SK-N-SH treated with all-trans-retinoic acid at 6 μM for 48 hours (cell line): ENCODE measurements around the gene SPCS2.

Experiments
- ATAC-seq: fragments of 200-7000 bp; cut with Tn5 transposase; 3 replicates; pipeline ENCODE4 v1.9.1; 2020; ENCODE audit warnings: mild to moderate bottlenecking, moderate library complexity
- ARNTL ChIP-seq: fragments of 450-650 bp; formaldehyde crosslinking; IDR thresholded peaks from 2 replicates; pipeline ENCODE4 v1.5.0; 2020; ENCODE audit warnings: low read depth, mild to moderate bottlenecking, moderate library complexity, borderline replicate concordance
- BACH2 ChIP-seq: fragments of 250-450 bp; sonication (Bioruptor Pico); IDR thresholded peaks from 2 replicates; pipeline ENCODE4 v1.9.0; 2021; ENCODE audit warnings: mild to moderate bottlenecking, borderline replicate concordance
- CSDC2 ChIP-seq: fragments of 250-450 bp; sonication (Bioruptor Pico); IDR thresholded peaks from 2 replicates; pipeline ENCODE4 v1.5.0; 2020; ENCODE audit warnings: mild to moderate bottlenecking, moderate library complexity
- ESRRG ChIP-seq: fragments of 250-450 bp; sonication (Bioruptor Pico); IDR thresholded peaks from 2 replicates; pipeline ENCODE4 v1.6.1; 2021; ENCODE audit warnings: mild to moderate bottlenecking
- GLIS3 ChIP-seq: fragments of 250-450 bp; sonication (Bioruptor Pico); IDR thresholded peaks from 2 replicates; pipeline ENCODE4 v1.5.0; 2020; ENCODE audit warnings: mild to moderate bottlenecking, moderate library complexity
- ISL1 ChIP-seq: fragments of 250-450 bp; sonication (Bioruptor Pico); IDR thresholded peaks from 2 replicates; pipeline ENCODE4 v2.1.2; 2022; ENCODE audit warnings: mild to moderate bottlenecking, moderate library complexity
- OSR1 ChIP-seq: fragments of 250-450 bp; sonication (Bioruptor Pico); IDR thresholded peaks from 2 replicates; pipeline ENCODE4 v1.8.0; 2022; ENCODE audit warnings: moderate library complexity, mild to moderate bottlenecking, inconsistent platforms
- PPARA ChIP-seq: fragments of 250-450 bp; sonication (Bioruptor Pico); IDR thresholded peaks from 2 replicates; pipeline ENCODE4 v1.5.0; 2020; ENCODE audit warnings: mild to moderate bottlenecking, borderline replicate concordance
- RARB ChIP-seq: fragments of 250-450 bp; sonication (Bioruptor Pico); IDR thresholded peaks from 2 replicates; pipeline ENCODE4 v1.8.0; 2021; ENCODE audit warnings: mild to moderate bottlenecking, moderate library complexity
- SNAI2 ChIP-seq: fragments of 250-450 bp; sonication (Bioruptor Pico); IDR thresholded peaks from 2 replicates; pipeline ENCODE4 v1.5.0; 2020; ENCODE audit warnings: mild to moderate bottlenecking, moderate library complexity
- TCF4 ChIP-seq: fragments of 250-450 bp; sonication (Bioruptor Pico); IDR thresholded peaks from 2 replicates; pipeline ENCODE4 v1.8.0; 2021; ENCODE audit warnings: mild to moderate bottlenecking, moderate library complexity, borderline replicate concordance
- TOX ChIP-seq: fragments of 250-450 bp; sonication (Bioruptor Pico); IDR thresholded peaks from 2 replicates; pipeline ENCODE4 v1.8.0; 2021; ENCODE audit warnings: mild to moderate bottlenecking, moderate library complexity, borderline replicate concordance
- ZFP3 ChIP-seq: fragments of 250-450 bp; sonication (Bioruptor Pico); IDR thresholded peaks from 2 replicates; pipeline ENCODE4 v1.5.0; 2020; ENCODE audit warnings: mild to moderate bottlenecking, moderate library complexity
- ZNF565 ChIP-seq: fragments of 450-650 bp; formaldehyde crosslinking; conservative IDR thresholded peaks from 2 replicates; pipeline ENCODE4 v1.5.0; 2020; ENCODE audit warnings: low read depth, mild to moderate bottlenecking, moderate library complexity
- ZNF70 ChIP-seq: fragments of 450-650 bp; formaldehyde crosslinking; IDR thresholded peaks from 2 replicates; pipeline ENCODE4 v1.5.0; 2020; ENCODE audit warnings: mild to moderate bottlenecking, moderate library complexity
- ZNF8 ChIP-seq: fragments of 450-650 bp; formaldehyde crosslinking; IDR thresholded peaks from 2 replicates; pipeline ENCODE4 v1.5.0; 2020; ENCODE audit warnings: mild to moderate bottlenecking, moderate library complexity
- TF ChIP-seq, protein P1 (sequence below): fragments of 250-450 bp; sonication (Bioruptor Pico); IDR thresholded peaks from 2 replicates; pipeline ENCODE4 v1.8.0; 2021; ENCODE audit warnings: low read depth, mild to moderate bottlenecking, moderate library complexity, borderline replicate concordance
- TF ChIP-seq, protein P2 (sequence below): fragments of 250-450 bp; sonication (Bioruptor Pico); IDR thresholded peaks from 2 replicates; pipeline ENCODE4 v1.5.1; 2021; ENCODE audit warnings: mild to moderate bottlenecking, moderate library complexity
- TF ChIP-seq, protein P3 (sequence below): fragments of 250-450 bp; sonication (Bioruptor Pico); IDR thresholded peaks from 2 replicates; pipeline ENCODE4 v1.5.0; 2020; ENCODE audit warnings: mild to moderate bottlenecking, moderate library complexity
- TF ChIP-seq, protein P4 (sequence below): fragments of 250-450 bp; sonication (Bioruptor Pico); IDR thresholded peaks from 2 replicates; pipeline ENCODE4 v1.5.1; 2020; ENCODE audit warnings: low read depth, mild to moderate bottlenecking, moderate library complexity

Gene SPCS2

DNA sequence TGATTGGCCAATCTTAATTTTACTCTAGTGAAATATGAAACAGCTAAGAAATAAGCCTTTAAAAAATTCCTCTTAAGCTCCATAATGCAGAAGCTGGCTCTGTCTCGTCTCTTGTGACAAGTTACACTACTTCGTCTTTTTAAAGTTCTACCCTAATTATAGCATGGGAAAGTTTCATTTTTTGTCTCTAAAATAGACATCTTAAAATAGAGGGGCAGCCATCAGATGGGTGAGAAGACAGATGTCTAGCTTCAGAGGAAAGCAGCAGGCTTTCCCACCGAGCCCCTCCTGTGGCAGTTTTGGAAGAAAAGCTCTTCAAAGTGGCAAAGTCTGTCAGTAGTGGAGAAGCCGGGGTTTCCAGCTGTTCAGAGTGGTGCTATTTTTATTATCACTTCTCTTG lies 39.7 kb upstream of the SPCS2 start:
- no peak for ATAC-seq
- no peak for TF ChIP-seq ZNF565 (CRISPR knock-in tag)
- TF ChIP-seq TOX (CRISPR knock-in tag), result no peak
- no peak for TF ChIP-seq TCF4 (CRISPR knock-in tag)
- TF ChIP-seq SNAI2 (CRISPR knock-in tag), result no peak
- TF ChIP-seq, protein P1, sequence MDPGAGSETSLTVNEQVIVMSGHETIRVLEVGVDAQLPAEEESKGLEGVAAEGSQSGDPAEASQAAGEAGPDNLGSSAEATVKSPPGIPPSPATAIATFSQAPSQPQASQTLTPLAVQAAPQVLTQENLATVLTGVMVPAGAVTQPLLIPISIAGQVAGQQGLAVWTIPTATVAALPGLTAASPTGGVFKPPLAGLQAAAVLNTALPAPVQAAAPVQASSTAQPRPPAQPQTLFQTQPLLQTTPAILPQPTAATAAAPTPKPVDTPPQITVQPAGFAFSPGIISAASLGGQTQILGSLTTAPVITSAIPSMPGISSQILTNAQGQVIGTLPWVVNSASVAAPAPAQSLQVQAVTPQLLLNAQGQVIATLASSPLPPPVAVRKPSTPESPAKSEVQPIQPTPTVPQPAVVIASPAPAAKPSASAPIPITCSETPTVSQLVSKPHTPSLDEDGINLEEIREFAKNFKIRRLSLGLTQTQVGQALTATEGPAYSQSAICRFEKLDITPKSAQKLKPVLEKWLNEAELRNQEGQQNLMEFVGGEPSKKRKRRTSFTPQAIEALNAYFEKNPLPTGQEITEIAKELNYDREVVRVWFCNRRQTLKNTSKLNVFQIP, result no peak
- TF ChIP-seq, protein P2, sequence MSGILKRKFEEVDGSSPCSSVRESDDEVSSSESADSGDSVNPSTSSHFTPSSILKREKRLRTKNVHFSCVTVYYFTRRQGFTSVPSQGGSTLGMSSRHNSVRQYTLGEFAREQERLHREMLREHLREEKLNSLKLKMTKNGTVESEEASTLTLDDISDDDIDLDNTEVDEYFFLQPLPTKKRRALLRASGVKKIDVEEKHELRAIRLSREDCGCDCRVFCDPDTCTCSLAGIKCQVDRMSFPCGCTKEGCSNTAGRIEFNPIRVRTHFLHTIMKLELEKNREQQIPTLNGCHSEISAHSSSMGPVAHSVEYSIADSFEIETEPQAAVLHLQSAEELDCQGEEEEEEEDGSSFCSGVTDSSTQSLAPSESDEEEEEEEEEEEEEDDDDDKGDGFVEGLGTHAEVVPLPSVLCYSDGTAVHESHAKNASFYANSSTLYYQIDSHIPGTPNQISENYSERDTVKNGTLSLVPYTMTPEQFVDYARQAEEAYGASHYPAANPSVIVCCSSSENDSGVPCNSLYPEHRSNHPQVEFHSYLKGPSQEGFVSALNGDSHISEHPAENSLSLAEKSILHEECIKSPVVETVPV (CRISPR knock-in tag), result no peak
- no peak for TF ChIP-seq ZNF70 (CRISPR knock-in tag)
- TF ChIP-seq ZNF8, result no peak
- TF ChIP-seq GLIS3, result no peak
- no peak for TF ChIP-seq RARB (CRISPR knock-in tag)
- TF ChIP-seq ISL1, result no peak
- TF ChIP-seq ZFP3, result no peak
- no peak for TF ChIP-seq ESRRG

DNA sequence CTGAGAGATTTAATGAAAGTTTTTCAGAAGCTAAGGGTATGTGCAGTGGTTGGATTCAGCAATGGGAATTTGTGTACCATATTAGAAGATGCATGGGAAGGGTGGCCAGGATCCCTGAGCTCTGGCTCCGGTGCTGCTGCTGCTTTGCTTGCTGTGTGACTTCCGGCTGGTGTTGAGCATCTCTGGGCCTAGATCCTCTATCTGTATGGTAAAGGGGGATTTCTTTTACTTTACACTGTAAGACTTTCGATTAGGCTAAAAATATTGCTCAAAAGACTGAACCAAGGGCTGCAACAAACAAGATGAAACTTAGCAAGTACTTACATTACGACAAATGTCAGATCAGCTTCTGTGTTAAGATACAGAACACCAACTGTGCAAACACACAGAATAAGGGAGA lies 39.3 kb upstream of the SPCS2 start:
- TF ChIP-seq, protein P3, sequence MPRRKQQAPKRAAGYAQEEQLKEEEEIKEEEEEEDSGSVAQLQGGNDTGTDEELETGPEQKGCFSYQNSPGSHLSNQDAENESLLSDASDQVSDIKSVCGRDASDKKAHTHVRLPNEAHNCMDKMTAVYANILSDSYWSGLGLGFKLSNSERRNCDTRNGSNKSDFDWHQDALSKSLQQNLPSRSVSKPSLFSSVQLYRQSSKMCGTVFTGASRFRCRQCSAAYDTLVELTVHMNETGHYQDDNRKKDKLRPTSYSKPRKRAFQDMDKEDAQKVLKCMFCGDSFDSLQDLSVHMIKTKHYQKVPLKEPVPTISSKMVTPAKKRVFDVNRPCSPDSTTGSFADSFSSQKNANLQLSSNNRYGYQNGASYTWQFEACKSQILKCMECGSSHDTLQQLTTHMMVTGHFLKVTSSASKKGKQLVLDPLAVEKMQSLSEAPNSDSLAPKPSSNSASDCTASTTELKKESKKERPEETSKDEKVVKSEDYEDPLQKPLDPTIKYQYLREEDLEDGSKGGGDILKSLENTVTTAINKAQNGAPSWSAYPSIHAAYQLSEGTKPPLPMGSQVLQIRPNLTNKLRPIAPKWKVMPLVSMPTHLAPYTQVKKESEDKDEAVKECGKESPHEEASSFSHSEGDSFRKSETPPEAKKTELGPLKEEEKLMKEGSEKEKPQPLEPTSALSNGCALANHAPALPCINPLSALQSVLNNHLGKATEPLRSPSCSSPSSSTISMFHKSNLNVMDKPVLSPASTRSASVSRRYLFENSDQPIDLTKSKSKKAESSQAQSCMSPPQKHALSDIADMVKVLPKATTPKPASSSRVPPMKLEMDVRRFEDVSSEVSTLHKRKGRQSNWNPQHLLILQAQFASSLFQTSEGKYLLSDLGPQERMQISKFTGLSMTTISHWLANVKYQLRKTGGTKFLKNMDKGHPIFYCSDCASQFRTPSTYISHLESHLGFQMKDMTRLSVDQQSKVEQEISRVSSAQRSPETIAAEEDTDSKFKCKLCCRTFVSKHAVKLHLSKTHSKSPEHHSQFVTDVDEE, result no peak
- no peak for TF ChIP-seq ISL1
- TF ChIP-seq, protein P2 (CRISPR knock-in tag), result no peak
- no peak for TF ChIP-seq OSR1 (CRISPR knock-in tag)
- no peak for TF ChIP-seq TCF4 (CRISPR knock-in tag)
- no peak for TF ChIP-seq GLIS3
- ATAC-seq, result no peak

DNA sequence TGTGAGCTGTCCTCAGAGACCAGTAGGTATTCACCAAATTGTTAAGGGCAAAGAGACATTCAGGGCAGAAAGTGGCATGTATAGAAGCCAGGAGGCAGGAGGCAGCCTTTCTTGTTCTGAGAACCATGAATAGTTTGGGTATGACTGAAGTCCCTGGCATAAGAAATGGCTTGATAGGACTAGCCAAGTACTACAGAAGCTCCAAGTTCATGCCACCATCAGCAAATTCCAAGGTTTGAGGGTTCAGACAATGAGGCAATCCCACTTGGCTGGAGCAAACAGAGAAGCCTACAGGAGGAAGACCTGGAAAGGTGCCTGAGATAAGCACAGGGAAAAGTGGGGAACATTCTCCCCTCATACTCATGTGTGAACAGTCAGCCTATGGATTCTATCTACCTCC lies 25.9 kb upstream of the SPCS2 start:
- no peak for ATAC-seq
- TF ChIP-seq BACH2 (CRISPR knock-in tag) (no peak), TCF4 (CRISPR knock-in tag) (no peak), CSDC2 (no peak), GLIS3 (no peak), ARNTL (CRISPR knock-in tag) (no peak), ESRRG (no peak), ISL1 (no peak), RARB (CRISPR knock-in tag) (no peak), PPARA (no peak)
- TF ChIP-seq, protein P1, result no peak
- TF ChIP-seq, protein P4, sequence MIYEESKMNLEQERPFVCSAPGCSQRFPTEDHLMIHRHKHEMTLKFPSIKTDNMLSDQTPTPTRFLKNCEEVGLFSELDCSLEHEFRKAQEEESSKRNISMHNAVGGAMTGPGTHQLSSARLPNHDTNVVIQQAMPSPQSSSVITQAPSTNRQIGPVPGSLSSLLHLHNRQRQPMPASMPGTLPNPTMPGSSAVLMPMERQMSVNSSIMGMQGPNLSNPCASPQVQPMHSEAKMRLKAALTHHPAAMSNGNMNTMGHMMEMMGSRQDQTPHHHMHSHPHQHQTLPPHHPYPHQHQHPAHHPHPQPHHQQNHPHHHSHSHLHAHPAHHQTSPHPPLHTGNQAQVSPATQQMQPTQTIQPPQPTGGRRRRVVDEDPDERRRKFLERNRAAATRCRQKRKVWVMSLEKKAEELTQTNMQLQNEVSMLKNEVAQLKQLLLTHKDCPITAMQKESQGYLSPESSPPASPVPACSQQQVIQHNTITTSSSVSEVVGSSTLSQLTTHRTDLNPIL (CRISPR knock-in tag), result no peak
